ENCODE measurements around the gene CDK6. TPM values are rescaled to one million over a fixed set of nuclear protein-coding genes. Genes with fewer than 3 reads are reported as not detected.

The CDK6 gene
- total and polyA plus RNA-seq, 2 of the 8 experiments (the other 6 are each of a cell fraction or from before 2014, with no cell fraction given), result 5.9 to 18.9 TPM

GRCh38 chr7:92586841-92587240, 249.5 kb downstream of the CDK6 start (continued):
- TF ChIP-seq ATF2 (IDR thresholded peaks at IDR 0.05; ENCODE audit: low read length) (no peak), EZH2 (IDR thresholded peaks at IDR 0.05; ENCODE audit: low read depth, low read length, severe bottlenecking) (no peak), SP1 (IDR thresholded peaks at IDR 0.05; ENCODE audit: low read depth, low read length) (no peak), TBP (IDR thresholded peaks at IDR 0.05; ENCODE audit: low read depth, low read length) (no peak), CTBP2 (IDR thresholded peaks at IDR 0.05; ENCODE audit: borderline replicate concordance, insufficient read depth, insufficient read length, low read length) (no peak), ATF3 (IDR thresholded peaks at IDR 0.05; ENCODE audit: insufficient read depth, low read depth, low read length) (no peak), SIX5 (IDR thresholded peaks at IDR 0.05; ENCODE audit: low read depth, low read length) (no peak)

Data from H1 (cell line).